Activated CD4-positive, alpha-beta T cell treated with anti-CD3 and anti-CD28 coated beads for 24 hours (primary cell): ENCODE data around the gene MYH11.
"Not testable (repeated sequence)": the region's sequence is repeated elsewhere in the genome, so short reads cannot be mapped to it uniquely, and the experiment has no call there.

Source experiments
- DNase-seq, 2 donors: peaks; one replicate each; pipeline ENCODE4 v3.0.0-alpha.2; 2020; ENCODE audit warnings: low read depth in 2 of 2

MYH11 gene

GRCh38 chr16:15876503-15876902, 19.7 kb upstream of the MYH11 start:
- DNase-seq, result no peak

GRCh38 chr16:15874745-15875314, 18.0 kb upstream of the MYH11 start:
- DNase-seq, result no peak

- DNase-seq, result no peak
These were observed 16.9 kb upstream of the MYH11 start for GRCh38 chr16:15873737-15874136.

- DNase-seq, result no peak
These were observed 16.5 kb upstream of the MYH11 start for GRCh38 chr16:15873301-15873700.

- no peak for DNase-seq
These were observed 13.2 kb upstream of the MYH11 start for GRCh38 chr16:15870011-15870410.

GRCh38 chr16:15866451-15866850, 9.6 kb upstream of the MYH11 start:
- DNase-seq, result no peak

- DNase-seq, result no peak
These were observed 8.9 kb upstream of the MYH11 start for GRCh38 chr16:15865742-15866141.

- no peak for DNase-seq
These were observed 8.1 kb upstream of the MYH11 start for GRCh38 chr16:15864939-15865338.

GRCh38 chr16:15861996-15862395, 5.2 kb upstream of the MYH11 start:
- no peak for DNase-seq

GRCh38 chr16:15858921-15859668, 2.3 kb upstream of the MYH11 start:
- no peak for DNase-seq

GRCh38 chr16:15857724-15858560, 1.1 kb upstream of the MYH11 start:
- DNase-seq, result no peak

- DNase-seq, result no peak
These were observed 646 bp downstream of the MYH11 start for GRCh38 chr16:15856182-15856581.

- DNase-seq, result no peak
These were observed 1.2 kb downstream of the MYH11 start for GRCh38 chr16:15855704-15856003.

GRCh38 chr16:15854906-15855703, 1.7 kb downstream of the MYH11 start:
- no peak for DNase-seq

GRCh38 chr16:15854061-15854460, 2.8 kb downstream of the MYH11 start:
- DNase-seq, result no peak

GRCh38 chr16:15853021-15853420, 3.8 kb downstream of the MYH11 start:
- DNase-seq, result no peak

GRCh38 chr16:15850555-15850954, 6.3 kb downstream of the MYH11 start:
- not testable (repeated sequence) for DNase-seq

GRCh38 chr16:15849209-15849981, 7.4 kb downstream of the MYH11 start:
- no peak for DNase-seq

- no peak for DNase-seq
These were observed 9.1 kb downstream of the MYH11 start for GRCh38 chr16:15847611-15848175.

GRCh38 chr16:15846510-15846909, 10.3 kb downstream of the MYH11 start:
- no peak for DNase-seq
